ENCODE data around the gene TMEM161B.

- TF ChIP-seq TAF1 (IDR thresholded peaks at IDR 0.05; ENCODE audit: low read depth, low read length) (no peak), POLR2A (IDR thresholded peaks at IDR 0.05; ENCODE audit: low read depth, low read length) (no peak), PAX5 (IDR thresholded peaks at IDR 0.05; ENCODE audit: insufficient read depth, low read length, severe bottlenecking) (no peak), POLR2AphosphoS5 (IDR thresholded peaks at IDR 0.05; ENCODE audit: low read depth, low read length) (no peak), SPI1 (IDR thresholded peaks at IDR 0.05; ENCODE audit: low read depth, low read length) (no peak)
Observed at GRCh38 chr5:88281322-88281721, 12.7 kb upstream of the TMEM161B start.

All from GM12891 (cell line).